Esophagus (tissue), 2 donors: Measurements from ENCODE around the gene RGS7. TPM values are rescaled to one million over a fixed set of nuclear protein-coding genes. Genes with fewer than 3 reads are reported as not detected.
"Not testable (repeated sequence)": the region's sequence is repeated elsewhere in the genome, so short reads cannot be mapped to it uniquely, and the experiment has no call there.

Experiments used
- H3K27ac ChIP-seq, 2 donors: one replicate each; pipeline ENCODE4 v1.5.1; 2013; ENCODE audit warnings: low read depth in 2 of 2, mild to moderate bottlenecking in 2 of 2, inconsistent platforms in 1 of 2, low read length in 1 of 2, moderate library complexity in 1 of 2
- H3K27me3 ChIP-seq, 2 donors: one replicate each; pipeline ENCODE4 v1.6.1; 2013; ENCODE audit warnings: low read length in 2 of 2, control low read depth in 1 of 2, mild to moderate bottlenecking in 1 of 2; ENCODE audit not compliant: insufficient read depth in 2 of 2, control insufficient read depth in 1 of 2
- H3K36me3 ChIP-seq, 2 donors: one replicate each; pipeline ENCODE4 v1.6.1; 2013; ENCODE audit warnings: low read length in 1 of 2; ENCODE audit not compliant: control insufficient read depth in 2 of 2, insufficient read depth in 2 of 2
- H3K4me1 ChIP-seq, 2 donors: one replicate each; pipeline ENCODE4 v1.6.1; 2013; ENCODE audit warnings: low read length in 1 of 2; ENCODE audit not compliant: control insufficient read depth in 2 of 2, insufficient read depth in 2 of 2
- H3K4me3 ChIP-seq, 2 donors: one replicate each; pipeline ENCODE4 v1.5.1; 2013; ENCODE audit warnings: low read length in 2 of 2, mild to moderate bottlenecking in 2 of 2, low read depth in 1 of 2, moderate library complexity in 1 of 2
- H3K9me3 ChIP-seq, 2 donors: one replicate each; pipeline ENCODE4 v1.6.1; 2013; ENCODE audit warnings: mild to moderate bottlenecking in 2 of 2, low read depth in 1 of 2, low read length in 1 of 2, moderate library complexity in 1 of 2; ENCODE audit not compliant: control insufficient read depth in 2 of 2, insufficient read depth in 1 of 2
- WGBS, 2 donors: extraction: QIAGEN DNeasy Blood & Tissue Kit; methylation state at CpG; one replicate each; pipeline ENCODE4 v1.1.7; 2013; 5-methylcytosine and 5-hydroxymethylcytosine counted together
- polyA plus RNA-seq, 2 donors: library from polyadenylated mRNA; stranded (reverse); fragments of 200-250 nt; gene quantifications; one replicate each; pipeline ENCODE4 v1.2.3, GENCODE V29; 2013
- donor health status: healthy with polysubstance abuse.
- donor health status: Bipolar disorder and iron deficiency.

Gene RGS7
- polyA plus RNA-seq, 2 donors = 0.02 TPM; not detected in 1

DNA sequence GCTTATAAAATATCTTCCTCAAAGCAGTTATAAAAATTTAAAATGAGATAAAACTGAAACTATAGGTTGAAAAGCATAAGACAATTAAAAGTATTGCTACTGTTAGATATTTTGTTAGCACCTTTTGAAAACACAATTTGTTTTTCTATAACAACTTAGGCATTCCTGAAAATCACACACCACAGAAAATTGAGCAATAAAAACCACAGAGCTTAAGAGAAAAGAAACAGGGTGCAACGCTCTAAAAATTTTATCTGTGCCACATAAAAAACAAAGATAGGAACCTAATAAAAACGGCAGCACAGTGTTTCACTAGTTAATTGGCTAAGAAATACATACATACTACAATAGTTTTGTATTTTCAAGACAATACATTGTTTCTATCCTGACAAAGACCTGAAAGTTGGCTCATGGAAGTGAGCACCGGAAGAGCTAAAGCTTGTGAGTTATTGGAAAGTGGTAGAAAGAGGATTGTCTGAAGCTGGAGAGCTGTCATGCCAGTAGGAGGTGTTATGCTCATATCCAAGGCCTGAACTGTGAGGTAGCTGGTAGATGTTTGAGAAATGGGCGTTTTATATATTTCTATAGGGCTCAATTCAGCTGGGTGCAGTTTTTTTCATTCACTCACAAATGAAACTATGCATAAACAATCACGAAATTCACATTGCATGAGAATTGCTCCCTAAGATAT is 45.8 kb downstream of the RGS7 start:
- WGBS, 2 donors = 60 to 63% methylated on average over 5 of the region's 5 CpGs
- Histone ChIP-seq H3K4me3 (no peak overlapping the region), H3K4me1 (no peaks in the 10 kb centered on the region), H3K27ac (no peak overlapping the region), H3K36me3 (no peaks in the 10 kb centered on the region), H3K9me3 (peaks cover 5% of the 10 kb centered on the region in 2 donors), H3K27me3 (no peaks in the 10 kb centered on the region)

DNA sequence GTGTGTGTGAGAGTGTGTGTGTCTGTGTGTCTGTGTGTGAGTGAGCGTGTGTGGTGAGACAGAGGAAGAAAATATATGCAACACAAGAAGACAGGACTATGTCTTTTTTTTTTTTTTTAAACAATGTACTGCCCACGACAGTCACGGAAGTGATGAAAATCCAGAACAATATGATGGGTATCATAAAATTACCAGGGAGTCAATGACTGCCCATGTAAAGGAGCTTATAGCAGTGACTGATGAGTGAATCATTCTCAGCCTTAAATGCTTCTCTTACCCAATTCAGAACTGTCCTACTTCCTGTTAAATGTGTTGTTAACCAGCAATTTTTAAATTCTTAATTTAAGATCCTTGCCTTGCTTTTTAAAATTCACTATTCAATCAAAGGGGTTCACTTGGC is 46.6 kb downstream of the RGS7 start:
- WGBS, 2 donors = 87 to 89% methylated on average over 3 of the region's 3 CpGs

DNA sequence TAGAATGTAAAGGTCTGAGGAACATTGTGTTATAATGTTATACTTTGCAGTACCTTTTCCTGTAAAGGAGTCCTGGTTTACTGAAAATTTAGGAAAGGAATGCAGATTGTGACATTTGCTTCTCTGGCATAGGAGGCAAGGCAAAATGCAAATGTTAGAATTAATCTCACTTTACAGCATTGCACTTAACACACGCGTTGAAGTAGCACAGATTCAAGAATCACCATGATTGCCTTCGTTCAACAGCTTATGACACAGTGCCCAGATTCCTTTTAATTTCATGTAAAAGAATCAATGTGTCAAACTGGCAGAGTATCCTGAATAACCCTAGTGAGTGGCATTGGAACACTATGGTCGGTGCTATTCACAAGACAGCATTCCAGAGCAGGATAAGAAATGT is 47.4 kb downstream of the RGS7 start:
- Histone ChIP-seq H3K27ac (no peak overlapping the region), H3K36me3 (no peaks in the 10 kb centered on the region), H3K27me3 (no peaks in the 10 kb centered on the region), H3K4me3 (no peak overlapping the region), H3K9me3 (peaks cover 2 to 8% of the 10 kb centered on the region in 2 donors), H3K4me1 (no peaks in the 10 kb centered on the region)
- WGBS, 2 donors = 85% methylated on average over 4 of the region's 4 CpGs

More for the DNA sequence above, 46.6 kb downstream of the RGS7 start:
- no peaks in the 10 kb centered on the region for H3K4me1 ChIP-seq
- H3K36me3 ChIP-seq = no peaks in the 10 kb centered on the region
- H3K9me3 ChIP-seq = peaks cover 2 to 8% of the 10 kb centered on the region in 2 donors
- no peak overlapping the region for H3K27ac ChIP-seq
- H3K27me3 ChIP-seq = no peaks in the 10 kb centered on the region
- no peak overlapping the region for H3K4me3 ChIP-seq

DNA sequence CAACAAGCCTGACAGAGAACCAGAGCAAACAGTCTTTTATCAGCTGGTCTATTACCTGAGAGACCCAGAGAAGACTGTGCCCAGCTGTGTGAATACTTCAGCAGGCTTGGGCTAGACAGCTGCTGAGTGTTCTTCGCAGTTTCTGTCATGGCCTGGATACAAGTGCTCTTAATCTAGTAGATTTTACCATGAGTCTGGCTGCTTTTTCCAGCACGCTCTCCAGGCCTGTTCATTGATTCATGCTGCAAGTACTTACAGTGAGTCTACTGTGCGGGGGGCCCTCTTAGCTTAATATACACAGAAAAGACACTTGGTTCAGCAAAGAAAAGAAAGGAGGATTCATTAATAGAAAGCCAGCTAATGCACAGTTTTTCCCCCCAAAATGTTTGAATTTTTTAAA is 48.5 kb downstream of the RGS7 start:
- no peaks in the 10 kb centered on the region for H3K4me1 ChIP-seq
- no peak overlapping the region for H3K27ac ChIP-seq
- 74 to 78% methylated on average over 3 of the region's 3 CpGs for WGBS, 2 donors
- no peaks in the 10 kb centered on the region for H3K36me3 ChIP-seq
- H3K9me3 ChIP-seq = peaks cover 2 to 8% of the 10 kb centered on the region in 2 donors
- H3K27me3 ChIP-seq = no peaks in the 10 kb centered on the region
- no peak overlapping the region for H3K4me3 ChIP-seq

DNA sequence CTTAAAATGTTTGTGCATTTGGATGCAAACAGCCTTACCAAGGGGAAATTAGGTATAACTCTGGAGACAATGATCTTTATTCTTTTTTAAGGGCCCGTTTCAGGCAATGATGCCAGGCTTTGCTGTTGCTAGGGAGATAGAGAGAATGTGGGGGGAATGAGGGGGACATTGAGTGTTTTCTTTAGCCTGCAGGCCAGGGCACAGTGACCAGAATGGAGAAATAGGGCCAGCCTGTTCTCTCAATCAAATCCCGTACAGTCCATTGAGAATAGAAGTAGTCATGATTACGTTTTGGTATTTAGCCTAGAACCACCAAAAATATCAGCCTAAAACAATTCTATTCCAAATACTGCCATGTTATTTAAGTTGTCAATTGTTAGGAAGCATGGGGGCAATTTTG is 49.0 kb downstream of the RGS7 start:
- Histone ChIP-seq H3K9me3 (peaks cover 2 to 8% of the 10 kb centered on the region in 2 donors), H3K36me3 (no peaks in the 10 kb centered on the region), H3K27me3 (no peaks in the 10 kb centered on the region), H3K4me1 (no peaks in the 10 kb centered on the region), H3K27ac (no peak overlapping the region), H3K4me3 (no peak overlapping the region)
- 55 to 75% methylated on average over 3 of the region's 3 CpGs for WGBS, 2 donors

DNA sequence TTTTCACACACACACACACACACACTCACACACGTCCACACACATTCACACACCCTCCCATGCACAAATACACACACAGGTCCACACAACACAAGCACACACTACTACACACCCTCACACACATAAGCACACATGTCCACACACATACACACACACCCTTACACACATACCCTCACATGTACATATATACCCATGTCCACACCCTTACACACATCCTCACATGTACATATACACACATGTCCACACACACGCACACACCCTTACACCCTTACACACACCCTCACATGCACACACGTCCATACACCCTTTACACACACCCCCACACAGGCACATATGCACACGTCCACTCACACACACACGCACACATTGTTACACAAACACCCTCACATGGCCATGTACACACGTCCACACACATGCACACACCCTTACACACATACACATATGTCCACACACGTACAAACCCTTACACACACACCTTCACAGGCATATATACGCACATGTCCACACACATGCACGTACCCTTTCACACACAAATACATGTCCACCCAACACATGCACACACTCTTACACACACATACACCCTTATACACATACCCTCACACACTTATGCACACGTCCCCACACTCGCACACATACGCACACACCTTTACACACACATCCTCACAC is 50.7 kb downstream of the RGS7 start:
- H3K27me3 ChIP-seq = no peaks in the 10 kb centered on the region
- H3K9me3 ChIP-seq = peaks cover 2 to 8% of the 10 kb centered on the region in 2 donors
- no peaks in the 10 kb centered on the region for H3K36me3 ChIP-seq
- no peaks in the 10 kb centered on the region for H3K4me1 ChIP-seq
- H3K4me3 ChIP-seq = no peak overlapping the region
- WGBS, 2 donors = 79 to 89% methylated on average over 12 of the region's 12 CpGs
- H3K27ac ChIP-seq = no peak overlapping the region

DNA sequence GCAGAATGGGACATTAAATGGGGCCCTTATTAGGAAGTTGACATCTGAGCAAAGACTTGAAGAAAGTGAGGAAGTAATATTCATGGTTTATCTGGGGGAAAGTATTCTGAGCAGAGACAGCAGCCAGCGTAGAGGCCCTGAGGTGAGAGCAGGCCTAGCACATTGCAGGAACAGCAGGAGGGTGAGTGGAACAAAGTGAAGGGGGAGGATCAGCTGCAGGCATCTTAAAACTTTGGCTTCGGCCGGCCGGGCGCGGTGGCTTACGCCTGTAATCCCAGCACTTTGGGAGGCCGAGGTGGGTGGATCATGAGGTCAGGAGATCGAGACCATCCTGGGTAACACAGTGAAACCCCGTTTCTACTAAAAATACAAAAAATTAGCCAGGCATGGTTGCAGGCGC is 55.0 kb downstream of the RGS7 start:
- WGBS, 2 donors = 77 to 82% methylated on average over 11 of the region's 11 CpGs
- not testable (repeated sequence) for H3K27ac ChIP-seq, H3K36me3 ChIP-seq, H3K9me3 ChIP-seq, H3K4me3 ChIP-seq, H3K27me3 ChIP-seq, H3K4me1 ChIP-seq

DNA sequence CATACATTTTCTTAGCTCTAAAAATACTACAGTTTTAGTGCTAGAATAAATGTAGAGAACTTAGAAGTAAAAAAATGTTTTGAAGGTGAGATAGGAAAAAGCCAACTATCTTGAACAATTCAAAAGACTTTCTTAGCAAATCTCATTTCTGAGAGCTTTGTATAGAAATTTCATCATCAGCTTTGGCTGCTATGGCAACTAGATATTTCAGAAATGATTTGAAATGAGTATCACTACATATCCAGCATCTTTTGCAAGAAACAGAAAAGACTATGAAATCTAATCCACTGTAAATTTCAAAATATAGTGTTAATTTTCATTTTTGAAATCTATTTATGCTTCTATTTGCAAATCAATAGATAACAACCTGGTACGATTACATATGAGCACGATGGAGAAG is 57.7 kb downstream of the RGS7 start:
- no peaks in the 10 kb centered on the region for H3K4me1 ChIP-seq
- H3K27ac ChIP-seq = no peak overlapping the region
- no peaks in the 10 kb centered on the region for H3K36me3 ChIP-seq
- WGBS, 2 donors = 81 to 92% methylated on average over 2 of the region's 2 CpGs
- H3K4me3 ChIP-seq = no peak overlapping the region
- no peaks in the 10 kb centered on the region for H3K27me3 ChIP-seq
- no peaks in the 10 kb centered on the region for H3K9me3 ChIP-seq

DNA sequence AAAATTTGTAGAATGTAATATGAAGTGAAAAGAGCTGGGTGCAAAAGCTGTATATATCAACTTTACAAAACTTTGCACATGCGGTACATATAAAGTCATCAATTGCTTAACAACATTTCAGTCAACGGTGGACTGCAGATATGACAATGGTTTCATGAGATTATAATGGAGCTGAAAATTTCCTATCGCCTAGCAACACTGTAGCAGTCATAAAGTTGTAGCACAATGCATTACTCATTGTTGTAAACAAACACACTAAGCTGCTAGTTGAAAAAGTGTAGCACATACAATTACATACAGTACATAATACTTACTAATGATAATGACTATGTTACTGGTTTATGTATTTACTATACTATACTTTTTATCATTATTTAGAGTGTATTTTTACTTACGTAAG is 64.0 kb downstream of the RGS7 start:
- Histone ChIP-seq H3K4me1 (no peaks in the 10 kb centered on the region), H3K36me3 (no peaks in the 10 kb centered on the region), H3K4me3 (no peak overlapping the region), H3K27ac (no peak overlapping the region), H3K27me3 (no peaks in the 10 kb centered on the region), H3K9me3 (peaks cover 0 to 2% of the 10 kb centered on the region in 2 donors)
- 84 to 88% methylated on average over 4 of the region's 4 CpGs for WGBS, 2 donors

DNA sequence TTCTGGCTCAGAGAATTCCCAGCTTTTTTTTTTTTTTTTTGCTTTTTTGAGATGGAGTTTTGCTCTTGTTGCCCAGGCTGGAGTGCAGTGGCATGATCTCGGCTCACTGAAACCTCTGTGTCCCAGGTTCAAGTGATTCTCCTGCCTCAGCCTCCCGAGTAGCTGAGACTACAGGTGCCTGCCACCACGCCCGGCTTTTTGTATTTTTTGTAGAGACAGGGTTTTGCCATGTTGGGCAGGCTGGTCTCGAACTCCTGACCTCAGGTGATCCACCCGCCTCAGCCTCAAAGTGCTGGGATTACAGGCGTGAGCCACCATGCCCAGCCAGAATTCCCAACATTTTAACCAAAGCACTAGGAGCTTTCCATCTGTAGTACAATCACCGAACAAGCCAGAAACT is 65.5 kb downstream of the RGS7 start:
- H3K9me3 ChIP-seq, H3K4me1 ChIP-seq, H3K27ac ChIP-seq, H3K27me3 ChIP-seq, H3K4me3 ChIP-seq, H3K36me3 ChIP-seq: not testable (repeated sequence)
- WGBS, 2 donors = 82 to 84% methylated on average over 8 of the region's 8 CpGs
